Endothelial cell of coronary artery (primary cell): ENCODE measurements around the gene FAM204A. TPM values are rescaled to one million over a fixed set of nuclear protein-coding genes. Genes with fewer than 3 reads are reported as not detected.

Experiments
- total RNA-seq: library from RNA; depleted of rRNA; stranded (reverse); fragments of >200 nt; gene quantifications from 2 replicates; pipeline ENCODE4 v1.2.3, GENCODE V29; 2014

Gene FAM204A
- total RNA-seq = 54.7 and 55.0 TPM in 2 replicates

DNA sequence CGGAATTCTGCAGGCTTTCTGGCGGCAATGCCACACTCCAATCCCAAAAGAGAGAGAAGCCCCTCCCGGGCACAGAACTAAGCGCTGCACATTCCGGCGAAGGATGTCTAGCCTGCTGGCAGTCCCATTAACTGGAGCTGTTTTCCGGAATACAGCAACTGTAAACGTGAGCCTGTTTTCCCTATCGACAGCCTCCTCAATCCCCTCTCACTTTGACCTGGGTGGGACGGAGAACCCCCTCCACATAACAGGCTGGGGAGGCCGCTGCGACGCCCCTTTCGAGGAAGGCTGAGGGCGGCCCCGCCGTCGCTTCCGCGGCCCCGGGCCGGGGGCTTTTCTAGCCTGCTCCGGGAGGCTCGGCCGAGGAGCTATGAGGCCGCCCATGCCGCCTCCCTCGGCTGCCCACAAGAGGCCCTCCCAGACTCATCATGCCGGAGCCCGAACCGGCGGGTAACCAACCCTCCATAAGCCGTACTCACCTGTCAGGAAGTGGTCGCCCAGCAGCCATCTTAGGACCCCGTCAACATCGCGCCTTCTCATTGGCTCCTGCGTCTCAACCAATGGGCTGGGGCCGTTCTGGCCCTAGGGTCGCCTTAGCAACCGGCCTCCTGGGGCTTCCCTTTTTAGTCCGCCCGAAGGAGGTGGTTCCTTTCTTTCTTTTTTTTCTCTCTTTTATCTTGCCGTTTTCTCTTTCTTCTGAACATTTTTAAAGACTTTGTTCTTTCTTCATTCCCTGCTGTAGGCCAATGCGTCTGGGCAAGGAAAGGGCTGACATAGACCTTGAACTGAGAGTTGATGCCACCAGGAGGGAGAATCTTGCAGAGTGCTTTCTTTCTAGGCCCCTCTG, at the start of gene FAM204A:
TSS of gene FAM204A (minus strand) at position 534 of the 847 bp plus-strand sequence. CDS start 5,909 bp downstream, outside the sequence.

